Activated CD8-positive, alpha-beta T cell treated with anti-CD3 and anti-CD28 coated beads, Interleukin-2, amount 10 ng/mL, durations not matched to agents 7 days and 5 days (primary cell): ENCODE measurements around the gene HCRT. TPM values are rescaled to one million over a fixed set of nuclear protein-coding genes. Genes with fewer than 3 reads are reported as not detected.
"Not testable (repeated sequence)": the region's sequence is repeated elsewhere in the genome, so short reads cannot be mapped to it uniquely, and the experiment has no call there.

Experiments
- ATAC-seq: fragments of 150-1000 bp; cut with Tn5 transposase; one replicate; pipeline ENCODE4 v1.10.0; 2021; ENCODE audit warnings: moderate library complexity
- CTCF ChIA-PET: fragments of 350-600 bp; sonication (Branson Sonifier 250); formaldehyde crosslinking; loops from one replicate; lab custom pipeline; 2021; ENCODE audit warnings: antibody characterized with exemption; lab: Charles Lee
- POLR2A ChIA-PET: fragments of 350-600 bp; sonication (Branson Sonifier 250); formaldehyde crosslinking; loops from one replicate; lab custom pipeline; 2021; ENCODE audit warnings: antibody characterized with exemption; lab: Charles Lee
- DNase-seq: peaks from one replicate; pipeline ENCODE4 v3.0.0-alpha.2; 2020
- H3K27ac Mint-ChIP-seq: one replicate; pipeline ENCODE4 v1.8.0; 2021; ENCODE audit warnings: mild to moderate bottlenecking, mixed read lengths
- H3K27me3 Mint-ChIP-seq: one replicate; pipeline ENCODE4 v1.8.0; 2021; ENCODE audit warnings: low read depth, mixed read lengths
- H3K36me3 Mint-ChIP-seq: one replicate; pipeline ENCODE4 v1.8.0; 2021; ENCODE audit warnings: low read depth, mixed read lengths
- H3K4me1 Mint-ChIP-seq: one replicate; pipeline ENCODE4 v1.8.0; 2021; ENCODE audit warnings: low read depth, mixed read lengths
- H3K4me3 Mint-ChIP-seq: one replicate; pipeline ENCODE4 v1.8.0; 2021; ENCODE audit warnings: mild to moderate bottlenecking, mixed read lengths
- H3K9me3 Mint-ChIP-seq: one replicate; pipeline ENCODE4 v1.8.0; 2022; ENCODE audit warnings: mixed read lengths; ENCODE audit not compliant: insufficient read depth
- total RNA-seq, 2 experiments: library from RNA; stranded (reverse); gene quantifications; one replicate each; pipeline ENCODE4 v1.2.3, GENCODE V29; 2021

Gene HCRT, protein sequence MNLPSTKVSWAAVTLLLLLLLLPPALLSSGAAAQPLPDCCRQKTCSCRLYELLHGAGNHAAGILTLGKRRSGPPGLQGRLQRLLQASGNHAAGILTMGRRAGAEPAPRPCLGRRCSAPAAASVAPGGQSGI
- total RNA-seq: not detected

DNA sequence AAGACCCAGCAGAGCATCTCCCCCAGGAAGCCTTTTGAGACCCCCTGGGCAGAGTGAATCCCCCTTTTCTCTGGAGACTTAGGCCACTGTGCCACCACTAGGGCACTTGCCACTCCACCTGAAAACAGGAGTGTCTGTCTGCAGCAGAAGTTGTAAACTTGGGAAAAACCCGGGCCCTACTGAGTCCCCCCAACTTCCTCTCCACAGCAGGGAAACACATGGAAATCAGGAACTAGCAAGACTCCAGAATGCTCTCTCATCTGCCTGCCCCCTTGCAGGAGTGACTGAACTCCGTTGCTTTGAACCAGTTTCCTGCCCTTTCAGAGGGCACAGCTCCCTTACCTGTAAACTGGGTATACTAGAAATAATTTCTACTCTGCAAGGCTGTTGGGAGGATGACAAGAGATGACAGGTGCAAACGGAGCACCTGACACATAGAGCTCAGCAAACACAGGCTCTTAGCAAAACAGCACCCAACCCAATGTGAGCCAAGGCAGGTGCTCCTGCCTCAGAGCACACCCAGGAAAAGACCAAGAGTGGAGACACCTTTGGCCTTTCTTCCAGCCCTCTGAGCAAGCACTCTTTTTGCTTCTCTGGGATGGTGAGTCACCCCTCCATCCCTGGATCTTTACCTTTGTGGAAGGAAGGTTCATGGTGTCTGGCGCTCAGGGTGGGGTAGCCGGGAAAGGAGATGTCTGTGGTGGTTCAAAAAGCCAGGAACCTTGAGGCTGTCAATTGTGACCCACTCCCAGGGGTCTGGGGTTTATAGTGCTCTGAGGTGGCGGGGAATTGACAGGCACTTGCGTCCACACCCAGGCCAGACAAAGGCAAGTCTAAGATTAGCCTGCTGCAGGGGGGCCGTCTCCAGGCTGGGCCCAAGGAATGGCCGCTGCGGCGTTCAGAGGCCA is at the start of gene HCRT:
HCRT (minus strand) TSS at position 740 of the 908 bp plus-strand sequence; CDS start at position 653, 87 bp downstream.
- Mint-ChIP-seq H3K9me3 (no peaks in the 10 kb centered on the region), H3K27ac (peak within 1 kb of the TSS; percentile 80), H3K4me1 (peaks cover 54% of the 10 kb centered on the region), H3K4me3 (peak within 1 kb of the TSS; percentile 82), H3K27me3 (peaks cover 19% of the 10 kb centered on the region), H3K36me3 (no peaks in the 10 kb centered on the region)
- no peak for DNase-seq
- CTCF ChIA-PET: interaction anchor here (1.4 to 7.2 kb wide), 6 partner anchors 11 to 222 kb away, joined by 3 to 72 read pairs (median 6); partner anchors contain the start of genes GHDC and NKIRAS2
- ATAC-seq: no peak
- POLR2A ChIA-PET: interaction anchor here (1.0 to 1.4 kb wide), 3 partner anchors 15 to 219 kb away, joined by 3 to 5 read pairs (median 3); no protein-coding TSS in a partner anchor

DNA sequence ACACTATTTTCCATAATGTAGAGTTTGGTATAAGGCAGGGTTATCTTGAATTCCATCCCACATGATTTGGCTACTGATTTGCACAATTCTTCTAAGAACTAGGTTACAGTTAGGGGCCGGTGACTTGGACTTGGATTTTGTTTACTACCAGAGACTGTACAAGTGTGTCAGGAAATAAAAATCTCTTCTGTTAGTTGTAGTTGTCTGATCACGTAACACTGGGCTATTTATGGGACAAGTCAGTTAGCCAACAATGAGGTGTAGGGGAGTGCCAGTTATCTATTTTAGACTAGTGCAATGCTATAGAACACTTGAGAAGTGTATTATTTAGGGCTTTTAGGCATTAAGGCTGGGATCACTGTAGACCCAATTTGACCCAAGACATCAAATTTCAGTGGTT is 48.7 kb upstream of the HCRT start:
- H3K27me3 Mint-ChIP-seq: no peaks in the 10 kb centered on the region
- DNase-seq: no peak
- ATAC-seq: no peak
- peaks cover 14% of the 10 kb centered on the region for H3K36me3 Mint-ChIP-seq
- no peaks in the 10 kb centered on the region for H3K9me3 Mint-ChIP-seq
- peaks cover 5% of the 10 kb centered on the region for H3K4me1 Mint-ChIP-seq
- no peak overlapping the region for H3K4me3 Mint-ChIP-seq
- peak overlapping the region; percentile 20 for H3K27ac Mint-ChIP-seq
- ChIA-PET CTCF (interaction anchor here (1.3 kb wide), 1 partner anchor 13 kb away, joined by 5 read pairs; no protein-coding TSS in a partner anchor), POLR2A (interaction anchor here (0.6 kb wide), 1 partner anchor 339 kb away, joined by 3 read pairs; no protein-coding TSS in a partner anchor)

DNA sequence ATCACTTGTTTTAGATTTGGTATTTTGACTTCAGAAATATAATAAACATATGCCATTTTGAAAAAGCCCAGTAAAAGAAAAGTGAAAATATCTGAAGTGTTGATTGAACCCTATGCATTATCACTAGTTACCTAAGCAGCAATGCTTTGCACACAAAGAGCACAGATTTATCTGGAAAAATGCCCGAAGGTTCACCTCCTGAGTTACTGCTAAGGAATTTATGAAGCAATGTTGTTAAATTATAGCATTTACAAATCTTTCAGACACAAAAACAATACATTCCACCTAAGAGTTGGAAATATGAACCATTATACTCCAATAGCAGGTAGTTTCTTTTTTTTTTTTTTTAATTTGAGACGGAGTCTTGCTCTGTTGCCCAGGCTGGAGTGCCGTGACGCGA is 47.9 kb upstream of the HCRT start:
- CTCF ChIA-PET: interaction anchor here (2.8 kb wide), 1 partner anchor 10 kb away, joined by 20 read pairs; no protein-coding TSS in a partner anchor
- ATAC-seq: no peak
- DNase-seq: no peak
- Mint-ChIP-seq H3K4me1 (peaks cover 7% of the 10 kb centered on the region), H3K36me3 (peaks cover 17% of the 10 kb centered on the region), H3K9me3 (no peaks in the 10 kb centered on the region), H3K27ac (no peak overlapping the region), H3K4me3 (no peak overlapping the region), H3K27me3 (no peaks in the 10 kb centered on the region)
- POLR2A ChIA-PET: no interaction called here

DNA sequence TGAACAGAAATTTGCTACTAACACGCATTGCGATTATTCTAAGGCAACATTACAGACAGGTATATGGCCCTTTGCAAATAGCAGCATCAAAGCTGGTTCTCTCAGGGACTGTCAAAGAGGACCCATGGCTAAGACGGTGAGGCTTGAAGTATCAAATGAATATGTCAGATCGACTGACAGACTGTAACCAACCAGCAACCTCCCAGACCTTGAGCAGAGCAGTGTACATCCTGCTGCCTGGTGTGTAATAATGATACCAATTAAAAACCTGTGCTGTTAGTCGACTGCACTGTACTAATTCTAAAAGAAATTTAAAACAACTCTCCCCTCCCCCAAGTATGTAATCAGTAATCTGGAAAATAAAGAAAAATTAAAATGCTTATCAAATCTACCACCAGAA is 45.0 kb upstream of the HCRT start:
- Mint-ChIP-seq H3K4me3 (no peak overlapping the region), H3K36me3 (peaks cover 21% of the 10 kb centered on the region), H3K9me3 (no peaks in the 10 kb centered on the region), H3K27ac (no peak overlapping the region), H3K4me1 (peaks cover 8% of the 10 kb centered on the region), H3K27me3 (no peaks in the 10 kb centered on the region)
- ChIA-PET CTCF (interaction anchor here (1.1 kb wide), 1 partner anchor 173 kb away, joined by 5 read pairs; no protein-coding TSS in a partner anchor), POLR2A (interaction anchor here (0.8 kb wide), 1 partner anchor 19 kb away, joined by 3 read pairs; no protein-coding TSS in a partner anchor)
- ATAC-seq (peak; percentile 42), DNase-seq (no peak)

DNA sequence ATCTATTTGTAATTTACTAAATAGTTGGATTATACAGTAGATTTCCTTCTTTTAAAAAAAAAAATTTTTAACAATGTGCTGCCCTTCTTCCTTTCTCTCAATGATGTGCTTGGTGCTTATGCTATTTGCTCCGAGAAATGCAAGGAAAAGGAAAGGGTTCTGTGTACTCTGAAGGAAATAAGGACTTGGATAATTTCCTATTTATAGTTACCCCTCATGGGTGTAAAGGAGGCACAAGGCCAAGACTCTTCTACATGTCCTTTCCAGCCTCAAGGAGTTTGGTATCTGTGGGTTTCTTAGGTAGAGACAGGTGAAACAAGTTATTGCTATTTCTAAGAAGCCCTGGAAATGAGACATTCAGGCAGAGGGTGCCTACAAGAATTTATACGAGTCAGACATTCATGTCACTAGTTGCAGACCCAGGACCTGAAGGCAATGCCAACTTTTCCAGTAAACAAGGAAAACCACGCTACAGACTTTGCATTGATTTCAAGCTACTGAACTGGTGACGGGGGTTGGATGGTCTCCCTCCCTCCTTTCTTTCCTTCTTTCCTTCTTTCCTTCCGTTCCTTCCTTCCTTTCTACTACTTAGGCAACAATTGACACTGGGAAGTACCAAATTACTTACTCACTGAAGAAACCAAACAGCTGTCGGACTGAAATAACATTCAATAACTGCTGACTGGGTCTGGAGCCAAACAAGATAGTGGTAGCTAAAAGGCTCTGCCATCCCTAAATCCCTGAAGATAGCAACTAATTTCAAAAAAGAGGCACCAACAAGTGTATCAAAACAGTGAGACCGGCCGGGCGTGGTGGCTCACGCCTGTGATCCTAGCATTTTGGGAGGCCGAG is 42.8 kb upstream of the HCRT start:
- ATAC-seq (no peak), DNase-seq (no peak)
- no peak overlapping the region for H3K4me3 Mint-ChIP-seq
- ChIA-PET CTCF (no interaction called here), POLR2A (interaction anchor here (0.8 kb wide), 1 partner anchor 20 kb away, joined by 4 read pairs; no protein-coding TSS in a partner anchor)
- H3K4me1 Mint-ChIP-seq: peaks cover 8% of the 10 kb centered on the region
- H3K36me3 Mint-ChIP-seq: peaks cover 31% of the 10 kb centered on the region
- H3K9me3 Mint-ChIP-seq: no peaks in the 10 kb centered on the region
- no peak overlapping the region for H3K27ac Mint-ChIP-seq
- no peaks in the 10 kb centered on the region for H3K27me3 Mint-ChIP-seq

DNA sequence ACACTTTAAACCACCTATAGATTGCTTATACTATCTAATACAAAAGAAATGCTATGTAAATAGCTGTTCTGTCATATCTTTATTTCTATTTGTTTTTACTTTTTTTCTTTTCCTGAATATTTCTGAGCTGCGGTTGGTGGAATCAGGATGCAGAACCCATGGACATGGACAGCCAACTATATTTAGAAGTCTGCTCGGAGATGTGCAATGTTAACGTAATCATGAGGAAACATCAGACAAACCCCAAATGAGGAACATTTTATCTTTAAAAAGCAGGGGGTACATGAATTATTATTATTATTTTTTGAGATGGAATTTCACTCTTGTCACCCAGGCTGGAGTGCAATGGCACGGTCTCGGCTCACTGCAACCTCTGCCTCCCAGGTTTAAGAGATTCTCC is 40.4 kb upstream of the HCRT start:
- no peak overlapping the region for H3K4me3 Mint-ChIP-seq
- ATAC-seq (no peak), DNase-seq (no peak)
- peaks cover 10% of the 10 kb centered on the region for H3K4me1 Mint-ChIP-seq
- POLR2A ChIA-PET: no interaction called here
- H3K27me3 Mint-ChIP-seq: no peaks in the 10 kb centered on the region
- peaks cover 36% of the 10 kb centered on the region for H3K36me3 Mint-ChIP-seq
- H3K9me3 Mint-ChIP-seq: no peaks in the 10 kb centered on the region
- CTCF ChIA-PET: no interaction called here
- no peak overlapping the region for H3K27ac Mint-ChIP-seq

DNA sequence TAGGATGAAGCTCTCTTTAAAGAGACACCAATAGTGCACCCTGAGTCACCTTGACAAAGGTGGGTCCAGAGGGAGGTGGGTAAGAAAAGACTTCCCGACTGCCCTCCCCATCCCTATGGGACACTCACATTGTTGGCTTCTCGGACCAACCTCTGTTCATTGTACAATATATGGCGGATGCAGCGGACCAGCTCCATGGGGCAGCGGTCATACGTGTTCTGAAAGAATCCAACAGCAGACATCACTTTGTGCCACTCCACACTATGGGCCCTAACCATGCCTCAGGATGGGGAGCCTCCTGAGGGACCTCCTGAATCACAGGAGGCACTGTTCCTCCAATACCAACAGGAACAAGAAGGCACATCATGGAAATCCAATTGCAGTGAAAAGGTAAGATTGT is 39.4 kb upstream of the HCRT start:
- ChIA-PET POLR2A (no interaction called here), CTCF (interaction anchor here (1.0 kb wide), 1 partner anchor 41 kb away, joined by 3 read pairs; no protein-coding TSS in a partner anchor)
- Mint-ChIP-seq H3K9me3 (no peaks in the 10 kb centered on the region), H3K27ac (no peak overlapping the region), H3K27me3 (no peaks in the 10 kb centered on the region), H3K36me3 (peaks cover 29% of the 10 kb centered on the region), H3K4me1 (peaks cover 6% of the 10 kb centered on the region), H3K4me3 (no peak overlapping the region)
- DNase-seq: no peak
- no peak for ATAC-seq

DNA sequence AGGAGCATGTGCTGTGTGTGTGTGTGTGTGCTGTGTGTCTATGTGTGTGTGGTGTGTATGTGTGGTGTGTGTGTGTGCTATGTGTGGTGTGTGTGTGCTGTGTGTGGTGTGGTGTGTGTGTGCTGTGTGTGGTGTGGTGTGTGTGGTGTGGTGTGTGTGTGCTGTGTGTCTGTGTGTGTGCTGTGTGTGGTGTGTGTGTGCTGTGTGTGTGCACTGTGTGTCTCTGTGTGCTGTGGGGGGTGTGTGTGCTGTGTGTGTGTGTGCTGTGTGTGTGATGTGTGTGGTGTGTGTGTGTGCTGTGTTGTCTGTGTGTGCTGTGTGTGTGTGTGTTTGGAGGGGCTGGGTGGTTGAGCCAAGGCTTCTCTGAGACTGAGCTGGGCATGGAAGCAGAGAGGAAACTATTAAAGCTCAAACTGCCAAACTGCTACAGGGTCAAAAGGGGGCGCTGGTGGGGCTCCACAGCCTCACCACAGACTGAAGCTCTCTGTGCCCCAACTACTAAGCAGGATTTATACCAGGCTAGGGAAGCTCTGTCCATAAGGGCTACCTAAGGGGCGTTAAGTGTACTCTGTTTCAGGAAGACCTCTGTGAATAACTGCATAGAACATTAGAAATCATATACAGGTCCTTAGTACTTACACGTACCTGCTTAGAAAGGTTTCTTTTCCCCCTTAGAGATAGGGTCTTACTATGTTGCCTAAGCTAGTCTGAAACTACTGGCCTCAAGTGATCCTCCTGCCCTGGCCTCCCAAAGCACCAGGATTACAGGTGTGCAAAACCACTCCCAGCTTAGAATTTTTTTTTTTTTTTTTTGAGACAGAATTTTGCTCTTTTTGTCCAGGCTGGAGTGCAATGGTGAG is 36.9 kb upstream of the HCRT start:
- ATAC-seq (peak; percentile 82), DNase-seq (peak; percentile 69)
- POLR2A ChIA-PET: interaction anchor here (1.0 to 2.5 kb wide), 8 partner anchors 9 to 90 kb away, joined by 3 to 24 read pairs (median 5); partner anchors contain the start of genes STAT5A and STAT5B
- H3K27me3 Mint-ChIP-seq: no peaks in the 10 kb centered on the region
- no peaks in the 10 kb centered on the region for H3K9me3 Mint-ChIP-seq
- H3K36me3 Mint-ChIP-seq: peaks cover 34% of the 10 kb centered on the region
- CTCF ChIA-PET: interaction anchor here (0.6 to 3.5 kb wide), 55 partner anchors 9 to 308 kb away, joined by 3 to 62 read pairs (median 5); partner anchors contain the start of genes DNAJC7, GHDC, HCRT and KCNH4
- H3K4me1 Mint-ChIP-seq: peaks cover 2% of the 10 kb centered on the region
- peak overlapping the region; percentile 26 for H3K27ac Mint-ChIP-seq
- no peak overlapping the region for H3K4me3 Mint-ChIP-seq

DNA sequence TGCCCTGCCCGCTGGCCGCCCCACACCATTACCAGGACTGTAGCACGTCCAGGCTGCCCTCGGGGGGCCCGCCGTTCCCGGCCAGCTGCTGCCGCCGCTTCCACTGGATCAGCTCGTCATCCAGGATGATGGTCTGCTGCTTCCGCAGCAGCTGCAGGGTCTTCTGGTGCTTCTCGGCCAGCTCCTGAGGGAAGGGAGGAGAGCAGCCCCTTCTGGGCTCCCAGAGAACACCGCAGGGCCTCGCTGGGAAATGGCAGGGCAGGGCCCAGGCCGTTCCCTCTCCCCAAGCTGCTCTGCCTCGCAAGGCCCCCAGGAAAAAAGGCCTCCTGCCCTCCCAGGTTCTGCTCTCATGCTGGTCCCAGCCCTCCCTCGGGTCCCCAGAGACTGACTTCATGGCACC is 34.0 kb upstream of the HCRT start:
- POLR2A ChIA-PET, ATAC-seq, H3K9me3 Mint-ChIP-seq, H3K4me3 Mint-ChIP-seq, H3K27ac Mint-ChIP-seq, H3K27me3 Mint-ChIP-seq, H3K4me1 Mint-ChIP-seq, DNase-seq, CTCF ChIA-PET: not testable (repeated sequence)
- peaks cover 50% of the 10 kb centered on the region for H3K36me3 Mint-ChIP-seq

DNA sequence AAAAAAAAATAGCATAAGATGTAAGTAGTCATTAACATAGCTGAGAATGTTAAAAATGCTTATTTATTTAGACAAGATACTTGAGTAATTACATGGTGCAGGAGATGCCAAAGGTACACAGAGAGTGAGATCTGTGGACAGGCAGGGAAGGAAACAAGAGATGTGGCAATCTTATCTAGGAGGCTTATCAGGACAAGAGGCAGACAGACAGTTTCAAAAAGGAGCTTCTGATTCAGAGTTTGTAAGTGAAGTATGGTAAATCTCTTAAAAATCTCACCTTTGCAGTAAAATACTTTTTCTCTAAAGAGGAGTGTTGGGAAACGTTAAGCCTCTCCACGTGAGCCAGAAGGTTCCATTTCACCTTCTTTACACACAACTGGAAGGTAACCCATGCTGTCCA is 28.9 kb upstream of the HCRT start:
- Mint-ChIP-seq H3K27me3 (no peaks in the 10 kb centered on the region), H3K9me3 (no peaks in the 10 kb centered on the region), H3K27ac (no peak overlapping the region), H3K4me1 (no peaks in the 10 kb centered on the region), H3K36me3 (peaks cover 54% of the 10 kb centered on the region), H3K4me3 (no peak overlapping the region)
- CTCF ChIA-PET: interaction anchor here (0.6 to 1.2 kb wide), 3 partner anchors 89 to 1759 kb away, joined by 3 to 4 read pairs (median 3); no protein-coding TSS in a partner anchor
- ATAC-seq (no peak), DNase-seq (no peak)
- POLR2A ChIA-PET: interaction anchor here (1.1 to 1.7 kb wide), 2 partner anchors 8 to 35 kb away, joined by 3 to 5 read pairs; no protein-coding TSS in a partner anchor
